Keratinocyte (primary cell): ENCODE data around the gene ZSWIM9. TPM values are rescaled to one million over a fixed set of nuclear protein-coding genes. Genes with fewer than 3 reads are reported as not detected.

Experiments
- DNase-seq: peaks from one replicate; pipeline ENCODE4 v3.0.0-alpha.2; 2011; ENCODE audit warnings: low read depth, missing footprints, low spot score
- FAIRE-seq: peaks from 2 replicates; lab custom pipeline; 2011; peaks lifted over from hg19 to GRCh38; lab: Jason Lieb, UNC
- H2AFZ ChIP-seq: 2 replicates; pipeline ENCODE4 v1.6.0; 2012; ENCODE audit warnings: low read length, control low read depth, inconsistent platforms; ENCODE audit not compliant: control insufficient read depth
- H3K27ac ChIP-seq: 2 replicates; pipeline ENCODE4 v1.5.1; 2011; ENCODE audit warnings: low read length; ENCODE audit not compliant: control insufficient read depth, insufficient read depth
- H3K27me3 ChIP-seq: 3 replicates; pipeline ENCODE4 v1.6.0; 2011; ENCODE audit warnings: low read length; ENCODE audit not compliant: control insufficient read depth, insufficient read depth; ENCODE audit errors: extremely low read depth
- H3K36me3 ChIP-seq, 2 experiments: 2 replicates in 1 of 2; 3 replicates in 1 of 2; pipeline ENCODE4 v1.5.1; 2011; ENCODE audit warnings: low read length in 2 of 2, mild to moderate bottlenecking in 1 of 2; ENCODE audit not compliant: control insufficient read depth in 2 of 2, insufficient read depth in 2 of 2; ENCODE audit errors: extremely low read depth in 1 of 2
- H3K4me1 ChIP-seq: 3 replicates; pipeline ENCODE4 v1.5.1; 2011; ENCODE audit warnings: low read length; ENCODE audit not compliant: control insufficient read depth, insufficient read depth; ENCODE audit errors: extremely low read depth
- H3K4me2 ChIP-seq: 3 replicates; pipeline ENCODE4 v1.6.0; 2011; ENCODE audit warnings: low read depth, low read length; ENCODE audit not compliant: control insufficient read depth, insufficient read depth; ENCODE audit errors: extremely low read depth
- H3K4me3 ChIP-seq, 3 experiments: fragments of 200-600 bp in 1 of 3; sonication (generic) in 1 of 3; 2 replicates in 2 of 3; 3 replicates in 1 of 3; pipeline ENCODE4 v1.5.1; 2011 to 2016; ENCODE audit warnings: low read length in 3 of 3, mild to moderate bottlenecking in 3 of 3, control low read depth in 2 of 3, inconsistent platforms in 1 of 3, low read depth in 1 of 3, mixed read lengths in 1 of 3, mixed run types in 1 of 3, moderate library complexity in 1 of 3; ENCODE audit not compliant: control insufficient read depth in 2 of 3, insufficient read depth in 2 of 3; ENCODE audit errors: extremely low read depth in 1 of 3
- H3K79me2 ChIP-seq: 2 replicates; pipeline ENCODE4 v1.6.0; 2012; ENCODE audit warnings: low read length; ENCODE audit not compliant: control insufficient read depth, insufficient read depth
- H3K9ac ChIP-seq: 3 replicates; pipeline ENCODE4 v1.6.0; 2011; ENCODE audit warnings: low read length; ENCODE audit not compliant: control insufficient read depth, insufficient read depth; ENCODE audit errors: extremely low read depth
- H3K9me1 ChIP-seq: 3 replicates; pipeline ENCODE4 v1.6.0; 2011; ENCODE audit warnings: low read length; ENCODE audit not compliant: control insufficient read depth, insufficient read depth; ENCODE audit errors: extremely low read depth
- H3K9me3 ChIP-seq: 2 replicates; pipeline ENCODE4 v1.5.1; 2012; ENCODE audit warnings: low read depth, low read length; ENCODE audit not compliant: control insufficient read depth
- H4K20me1 ChIP-seq: 3 replicates; pipeline ENCODE4 v1.6.0; 2011; ENCODE audit warnings: low read length; ENCODE audit not compliant: control insufficient read depth, insufficient read depth; ENCODE audit errors: extremely low read depth
- EZH2 ChIP-seq: IDR thresholded peaks from one replicate; pipeline ENCODE4 v1.6.1; 2012; ENCODE audit warnings: inconsistent platforms, mild to moderate bottlenecking, low read length, moderate library complexity
- dilution Hi-C: fragments of 300-500 bp; cut with MboI; formaldehyde crosslinking; loops from one replicate; pipeline ENCODE4 v1.7.0; 2020; ENCODE audit warnings: low sequenced_read_pairs; ENCODE audit not compliant: extremely low pct_ligation_motif_present
- polyA plus RNA-seq, 5 experiments: library from polyadenylated mRNA; depleted of rRNA in 3 of 5; stranded (reverse) in 3 of 5; stranded (forward) in 1 of 5; unstranded in 1 of 5; fragments of >200 nt; gene quantifications; 1 replicate in 1 of 5; 2 replicates in 3 of 5; 3 replicates in 1 of 5; pipeline versions ENCODE4 v1.2.1 to v1.2.3, GENCODE V29; 2011 to 2012; ENCODE audit warnings: missing spikeins in 2 of 5, low read depth in 1 of 5, low replicate concordance in 1 of 5
- TF ChIP-seq, protein P1 (sequence below), 3 experiments: IDR thresholded peaks in 1 of 3; conservative IDR thresholded peaks in 1 of 3; optimal IDR thresholded peaks in 1 of 3; 2 replicates in 2 of 3; 3 replicates in 1 of 3; pipeline versions ENCODE3 to v1.5.1; 2011; ENCODE audit warnings: low read length in 3 of 3, mild to moderate bottlenecking in 3 of 3, moderate library complexity in 2 of 3, control low read depth in 1 of 3, inconsistent platforms in 1 of 3; ENCODE audit not compliant: insufficient read depth in 2 of 3; ENCODE audit errors: extremely low read depth in 1 of 3

Gene ZSWIM9
- polyA plus RNA-seq, 1 donor (not counting 4 experiments of a cell fraction or from before 2014, with no cell fraction given) = 0.46 TPM

- H3K4me1 ChIP-seq = peaks cover 6% of the 10 kb centered on the region
- DNase-seq (no peak), FAIRE-seq (no peak)
- no peaks in the 10 kb centered on the region for H4K20me1 ChIP-seq
- H2AFZ ChIP-seq = no peak overlapping the region
- no peak overlapping the region for H3K4me2 ChIP-seq
- dilution Hi-C loops = no loop called here
- H3K9me3 ChIP-seq = no peaks in the 10 kb centered on the region
- H3K27me3 ChIP-seq = no peaks in the 10 kb centered on the region
- H3K9me1 ChIP-seq = no peaks in the 10 kb centered on the region
- H3K27ac ChIP-seq = no peak overlapping the region
- no peak overlapping the region for H3K9ac ChIP-seq
- H3K36me3 ChIP-seq = peaks cover 3 to 8% of the 10 kb centered on the region in 2 experiments
- H3K4me3 ChIP-seq = no peak overlapping the region
- TF ChIP-seq, protein P1, sequence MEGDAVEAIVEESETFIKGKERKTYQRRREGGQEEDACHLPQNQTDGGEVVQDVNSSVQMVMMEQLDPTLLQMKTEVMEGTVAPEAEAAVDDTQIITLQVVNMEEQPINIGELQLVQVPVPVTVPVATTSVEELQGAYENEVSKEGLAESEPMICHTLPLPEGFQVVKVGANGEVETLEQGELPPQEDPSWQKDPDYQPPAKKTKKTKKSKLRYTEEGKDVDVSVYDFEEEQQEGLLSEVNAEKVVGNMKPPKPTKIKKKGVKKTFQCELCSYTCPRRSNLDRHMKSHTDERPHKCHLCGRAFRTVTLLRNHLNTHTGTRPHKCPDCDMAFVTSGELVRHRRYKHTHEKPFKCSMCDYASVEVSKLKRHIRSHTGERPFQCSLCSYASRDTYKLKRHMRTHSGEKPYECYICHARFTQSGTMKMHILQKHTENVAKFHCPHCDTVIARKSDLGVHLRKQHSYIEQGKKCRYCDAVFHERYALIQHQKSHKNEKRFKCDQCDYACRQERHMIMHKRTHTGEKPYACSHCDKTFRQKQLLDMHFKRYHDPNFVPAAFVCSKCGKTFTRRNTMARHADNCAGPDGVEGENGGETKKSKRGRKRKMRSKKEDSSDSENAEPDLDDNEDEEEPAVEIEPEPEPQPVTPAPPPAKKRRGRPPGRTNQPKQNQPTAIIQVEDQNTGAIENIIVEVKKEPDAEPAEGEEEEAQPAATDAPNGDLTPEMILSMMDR (optimal IDR thresholded peaks at IDR 0.05 in 1 of 3, IDR thresholded peaks at IDR 0.05 in 1 of 3, conservative IDR thresholded peaks at IDR 0.05 in 1 of 3; ENCODE audit: extremely low read depth in 1 of 3, insufficient read depth in 2 of 3, low read length in 3 of 3) = no peak
- no peak for TF ChIP-seq EZH2
- peaks cover 14% of the 10 kb centered on the region for H3K79me2 ChIP-seq
Observed at GRCh38 chr19:48175578-48175977, 5.1 kb downstream of the ZSWIM9 start.

- H3K9me1 ChIP-seq = no peaks in the 10 kb centered on the region
- peaks cover 3 to 8% of the 10 kb centered on the region in 2 experiments for H3K36me3 ChIP-seq
- no peaks in the 10 kb centered on the region for H3K9me3 ChIP-seq
- H3K4me2 ChIP-seq = no peak overlapping the region
- DNase-seq (no peak), FAIRE-seq (no peak)
- H3K79me2 ChIP-seq = peaks cover 8% of the 10 kb centered on the region
- H3K27me3 ChIP-seq = no peaks in the 10 kb centered on the region
- H2AFZ ChIP-seq = no peak overlapping the region
- dilution Hi-C loops = no loop called here
- no peak overlapping the region for H3K4me3 ChIP-seq
- H3K4me1 ChIP-seq = peaks cover 3% of the 10 kb centered on the region
- H4K20me1 ChIP-seq = no peaks in the 10 kb centered on the region
- no peak overlapping the region for H3K27ac ChIP-seq
- no peak for TF ChIP-seq EZH2
- TF ChIP-seq, protein P1 (optimal IDR thresholded peaks at IDR 0.05 in 1 of 3, IDR thresholded peaks at IDR 0.05 in 1 of 3, conservative IDR thresholded peaks at IDR 0.05 in 1 of 3; ENCODE audit: extremely low read depth in 1 of 3, insufficient read depth in 2 of 3, low read length in 3 of 3) = no peak
- H3K9ac ChIP-seq = no peak overlapping the region
Observed at GRCh38 chr19:48176226-48176625, 5.7 kb downstream of the ZSWIM9 start.
